ENCODE data around the gene FCSK.

GRCh38 chr16:70478912-70479341 is 24.5 kb downstream of the FCSK start:
- TF ChIP-seq REST (IDR thresholded peaks at IDR 0.05; ENCODE audit: insufficient replicate concordance, low read depth) (no peak), CTCF (IDR thresholded peaks at IDR 0.05; ENCODE audit: insufficient read depth, low read length) (no peak), POLR2AphosphoS5 (IDR thresholded peaks at IDR 0.05; ENCODE audit: low read depth) (no peak), GABPA (IDR thresholded peaks at IDR 0.05; ENCODE audit: low read depth) (no peak), SPI1 (IDR thresholded peaks at IDR 0.05; ENCODE audit: borderline replicate concordance, low read depth) (no peak)
